GM10266 (cell line): ENCODE data around the gene CLK1.

ENCODE experiments used
- DNase-seq: peaks from one replicate; pipeline ENCODE4 v3.0.0; 2012; ENCODE audit errors: extremely low spot score
- CTCF ChIP-seq: IDR thresholded peaks from 2 replicates; pipeline ENCODE4 v1.5.1; 2012; ENCODE audit warnings: mild to moderate bottlenecking, low read depth; ENCODE audit not compliant: control insufficient read depth, insufficient read depth; ENCODE audit errors: missing control alignments

The CLK1 gene

GRCh38 chr2:200863782-200864175, 679 bp downstream of the CLK1 start:
- no peak for DNase-seq
- no peak for TF ChIP-seq CTCF

- peak; percentile 58 for DNase-seq
- no peak for TF ChIP-seq CTCF
Observed at GRCh38 chr2:200862532-200863000, 1.9 kb downstream of the CLK1 start.

- DNase-seq: no peak
- no peak for TF ChIP-seq CTCF
Observed at GRCh38 chr2:200861617-200862155, 2.8 kb downstream of the CLK1 start.

- TF ChIP-seq CTCF: no peak
- DNase-seq: no peak
Observed at GRCh38 chr2:200860092-200860795, 4.2 kb downstream of the CLK1 start.

- TF ChIP-seq CTCF: no peak
- DNase-seq: no peak
Observed at GRCh38 chr2:200856806-200857205, 7.7 kb downstream of the CLK1 start.

GRCh38 chr2:200852605-200853004, 11.9 kb downstream of the CLK1 start:
- TF ChIP-seq CTCF: no peak
- no peak for DNase-seq
